Activated T-cell treated with anti-CD3 and anti-CD28 coated beads, Interleukin-2, amount 50 U/mL, for 1 hour (primary cell): ENCODE results near the gene TPD52L3.

Experiments used
- DNase-seq: peaks from one replicate; pipeline ENCODE4 v3.0.0-alpha.2; 2020

TPD52L3 gene

GRCh38 chr9:6328103-6328502, at the start of gene TPD52L3:
TPD52L3 (plus strand) TSS chr9:6328375; CDS start chr9:6328596, 221 bp downstream.
- no peak for DNase-seq

GRCh38 chr9:6301858-6302257, 26.3 kb upstream of the TPD52L3 start:
- no peak for DNase-seq

GRCh38 chr9:6302417-6302816, 25.8 kb upstream of the TPD52L3 start:
- DNase-seq = no peak

GRCh38 chr9:6304232-6304631, 23.9 kb upstream of the TPD52L3 start:
- DNase-seq = no peak

- DNase-seq = no peak
These were observed 22.1 kb upstream of the TPD52L3 start for GRCh38 chr9:6305954-6306563.

GRCh38 chr9:6307551-6308096, 20.6 kb upstream of the TPD52L3 start:
- DNase-seq = no peak

- no peak for DNase-seq
These were observed 2.9 kb downstream of the TPD52L3 start for GRCh38 chr9:6330958-6331634.

- no peak for DNase-seq
These were observed 6.1 kb downstream of the TPD52L3 start for GRCh38 chr9:6334305-6334704.

- no peak for DNase-seq
These were observed 20.6 kb downstream of the TPD52L3 start for GRCh38 chr9:6348766-6349165.

GRCh38 chr9:6351737-6352136, 23.6 kb downstream of the TPD52L3 start:
- DNase-seq = no peak

GRCh38 chr9:6354072-6354686, 26.0 kb downstream of the TPD52L3 start:
- peak; percentile 19 for DNase-seq

- DNase-seq = no peak
These were observed 27.6 kb downstream of the TPD52L3 start for GRCh38 chr9:6355728-6356127.

GRCh38 chr9:6356441-6356840, 28.3 kb downstream of the TPD52L3 start:
- DNase-seq = no peak

- no peak for DNase-seq
These were observed 28.7 kb downstream of the TPD52L3 start for GRCh38 chr9:6356904-6357303.

- DNase-seq = no peak
These were observed 39.1 kb downstream of the TPD52L3 start for GRCh38 chr9:6367128-6367890.

GRCh38 chr9:6368831-6369230, 40.7 kb downstream of the TPD52L3 start:
- DNase-seq = no peak
